IMR-90 (cell line): ENCODE data around the gene SF3A2. TPM values are rescaled to one million over a fixed set of nuclear protein-coding genes. Genes with fewer than 3 reads are reported as not detected.

Experiments used
- ATAC-seq: fragments of 200-7000 bp; cut with Tn5 transposase; 2 replicates; pipeline ENCODE4 v1.9.1; 2020; ENCODE audit warnings: low read depth, mild to moderate bottlenecking, moderate library complexity
- BruUV-seq: library from RNA; stranded (reverse); fragments of 400-500 nt; replicated peaks from 2 replicates; lab custom pipeline; 2021; lab: Mats Ljungman, UMichigan
- CTCF ChIA-PET: fragments of 300-600 bp; formaldehyde crosslinking; extraction: SDS; loops from one replicate; lab custom pipeline; 2021; ENCODE audit warnings: antibody characterized with exemption; lab: Yijun Ruan, JAX
- POLR2A ChIA-PET: fragments of 300-600 bp; sonication (Branson Sonifier 250); formaldehyde crosslinking; loops from one replicate; lab custom pipeline; 2022; ENCODE audit warnings: antibody characterized with exemption; ENCODE audit not compliant: unreplicated experiment; lab: Charles Lee
- DNase-seq: peaks from one replicate; pipeline ENCODE4 v3.0.0; 2013
- H2AFZ ChIP-seq: replicated peaks from 2 replicates; pipeline ENCODE3; 2013; ENCODE audit warnings: low read length, mild to moderate bottlenecking; ENCODE audit not compliant: poor library complexity
- H2AK5ac ChIP-seq: 2 replicates; pipeline ENCODE4 v1.6.1; 2013; ENCODE audit warnings: low read depth, low read length, inconsistent platforms
- H2AK9ac ChIP-seq: replicated peaks from 2 replicates; pipeline ENCODE3; 2013; ENCODE audit warnings: mild to moderate bottlenecking, low read depth, low read length, moderate library complexity; ENCODE audit not compliant: poor library complexity
- H2BK120ac ChIP-seq: 2 replicates; pipeline ENCODE4 v1.6.1; 2013; ENCODE audit warnings: low read depth, low read length, inconsistent platforms
- H2BK15ac ChIP-seq: 3 replicates; pipeline ENCODE4 v1.6.1; 2013; ENCODE audit warnings: low read depth, low read length, inconsistent platforms
- H2BK20ac ChIP-seq: 2 replicates; pipeline ENCODE4 v1.6.1; 2013; ENCODE audit warnings: low read depth, mild to moderate bottlenecking, inconsistent platforms, low read length, moderate library complexity
- H2BK5ac ChIP-seq: 2 replicates; pipeline ENCODE4 v1.6.1; 2013; ENCODE audit warnings: mild to moderate bottlenecking, low read depth, low read length, inconsistent platforms; ENCODE audit not compliant: poor library complexity, severe bottlenecking
- H3K14ac ChIP-seq: replicated peaks from 2 replicates; pipeline ENCODE4 v1.6.1; 2013; ENCODE audit warnings: low read depth, low read length, inconsistent platforms
- H3K18ac ChIP-seq: 2 replicates; pipeline ENCODE4 v1.6.1; 2013; ENCODE audit warnings: low read depth, low read length, control low read depth
- H3K23ac ChIP-seq: 2 replicates; pipeline ENCODE4 v1.6.1; 2013; ENCODE audit warnings: low read depth, low read length, inconsistent platforms
- H3K27ac ChIP-seq: 2 replicates; pipeline ENCODE4 v1.5.1; 2013; ENCODE audit warnings: mild to moderate bottlenecking, control low read depth, low read length; ENCODE audit not compliant: insufficient read depth
- H3K27me3 ChIP-seq: 2 replicates; pipeline ENCODE4 v1.6.1; 2013; ENCODE audit warnings: low read length; ENCODE audit not compliant: control insufficient read depth, insufficient read depth
- H3K36me3 ChIP-seq: 2 replicates; pipeline ENCODE4 v1.6.1; 2013; ENCODE audit warnings: low read length, mixed read lengths; ENCODE audit not compliant: control insufficient read depth, insufficient read depth
- H3K4ac ChIP-seq: 2 replicates; pipeline ENCODE4 v1.6.1; 2013; ENCODE audit warnings: low read depth, low read length, inconsistent platforms
- H3K4me1 ChIP-seq: 2 replicates; pipeline ENCODE4 v1.6.1; 2013; ENCODE audit warnings: low read length, mixed read lengths; ENCODE audit not compliant: control insufficient read depth, insufficient read depth
- H3K4me2 ChIP-seq: 2 replicates; pipeline ENCODE4 v1.6.1; 2013; ENCODE audit warnings: low read depth, mild to moderate bottlenecking, control low read depth, low read length, moderate library complexity
- H3K4me3 ChIP-seq: 2 replicates; pipeline ENCODE4 v1.5.1; 2013; ENCODE audit warnings: low read depth, mild to moderate bottlenecking, control low read depth, low read length, moderate library complexity; ENCODE audit not compliant: insufficient read depth
- H3K56ac ChIP-seq: 2 replicates; pipeline ENCODE4 v1.6.1; 2013; ENCODE audit warnings: low read length, inconsistent platforms; ENCODE audit not compliant: insufficient read depth; ENCODE audit errors: extremely low read depth
- H3K79me1 ChIP-seq, 2 experiments: 2 replicates each; pipeline ENCODE4 v1.6.1; 2013; ENCODE audit warnings: low read length in 2 of 2, inconsistent platforms in 1 of 2, low read depth in 1 of 2
- H3K9ac ChIP-seq: 2 replicates; pipeline ENCODE4 v1.6.1; 2013; ENCODE audit warnings: low read depth, low read length, control low read depth
- H3K9me1 ChIP-seq: 2 replicates; pipeline ENCODE4 v1.6.1; 2013; ENCODE audit warnings: low read length, inconsistent platforms; ENCODE audit not compliant: insufficient read depth
- H3K9me3 ChIP-seq: 2 replicates; pipeline ENCODE4 v1.6.1; 2013; ENCODE audit warnings: low read length; ENCODE audit not compliant: control insufficient read depth, insufficient read depth
- H4K20me1 ChIP-seq: 2 replicates; pipeline ENCODE4 v1.6.1; 2013; ENCODE audit warnings: low read length, inconsistent platforms; ENCODE audit not compliant: insufficient read depth
- H4K5ac ChIP-seq: 2 replicates; pipeline ENCODE4 v1.6.1; 2013; ENCODE audit warnings: mild to moderate bottlenecking, low read depth, low read length, control low read depth
- H4K8ac ChIP-seq, 2 experiments: 2 replicates each; pipeline ENCODE4 v1.6.1; 2013; ENCODE audit warnings: low read depth in 2 of 2, low read length in 2 of 2, control low read depth in 1 of 2, inconsistent platforms in 1 of 2
- H4K91ac ChIP-seq: 2 replicates; pipeline ENCODE4 v1.6.1; 2013; ENCODE audit warnings: low read depth, low read length, inconsistent platforms; ENCODE audit not compliant: insufficient read depth
- BHLHE40 ChIP-seq: fragments of 150-350 bp; IDR thresholded peaks from 2 replicates; pipeline ENCODE4 v1.6.1; 2016; ENCODE audit warnings: mild to moderate bottlenecking, low read depth, low read length
- CEBPB ChIP-seq: IDR thresholded peaks from 2 replicates; pipeline ENCODE4 v1.6.1; 2012; ENCODE audit warnings: low read depth, low read length, improper control_type of control experiment
- CHD1 ChIP-seq: IDR thresholded peaks from 2 replicates; pipeline ENCODE4 v1.6.1; 2012; ENCODE audit warnings: low read depth, low read length, improper control_type of control experiment
- CTCF ChIP-seq: conservative IDR thresholded peaks from 2 replicates; pipeline ENCODE4 v1.5.1; 2012; ENCODE audit warnings: mild to moderate bottlenecking, low read depth, low read length, improper control_type of control experiment
- FOS ChIP-seq: fragments of 150-350 bp; IDR thresholded peaks from 2 replicates; pipeline ENCODE4 v1.6.1; 2016; ENCODE audit warnings: low read depth, low read length
- MAFK ChIP-seq: IDR thresholded peaks from 2 replicates; pipeline ENCODE4 v1.6.1; 2012; ENCODE audit warnings: low read depth, low read length, improper control_type of control experiment
- MAZ ChIP-seq: IDR thresholded peaks from 2 replicates; pipeline ENCODE4 v1.6.1; 2012; ENCODE audit warnings: low read depth, mild to moderate bottlenecking, low read length, improper control_type of control experiment, moderate library complexity, borderline replicate concordance
- MXI1 ChIP-seq: IDR thresholded peaks from 2 replicates; pipeline ENCODE4 v1.6.1; 2012; ENCODE audit warnings: low read depth, mild to moderate bottlenecking, low read length, moderate library complexity, borderline replicate concordance
- NFE2L2 ChIP-seq: fragments of 150-350 bp; IDR thresholded peaks from 2 replicates; pipeline ENCODE4 v1.6.1; 2016; ENCODE audit warnings: low read depth, mild to moderate bottlenecking, low read length
- POLR2A ChIP-seq: IDR thresholded peaks from 2 replicates; pipeline ENCODE4 v1.6.1; 2012; ENCODE audit warnings: mild to moderate bottlenecking, low read depth, low read length
- RAD21 ChIP-seq: IDR thresholded peaks from 2 replicates; pipeline ENCODE4 v1.6.1; 2012; ENCODE audit warnings: low read length, improper control_type of control experiment
- RCOR1 ChIP-seq: IDR thresholded peaks from 2 replicates; pipeline ENCODE4 v1.6.1; 2012; ENCODE audit warnings: mild to moderate bottlenecking, low read length, improper control_type of control experiment; ENCODE audit not compliant: insufficient replicate concordance
- RFX5 ChIP-seq: IDR thresholded peaks from 2 replicates; pipeline ENCODE4 v1.8.0; 2012; ENCODE audit warnings: low read depth, mild to moderate bottlenecking, low read length, moderate library complexity
- SMC3 ChIP-seq: fragments of 150-350 bp; IDR thresholded peaks from 2 replicates; pipeline ENCODE4 v1.6.1; 2016; ENCODE audit warnings: low read depth, mild to moderate bottlenecking, antibody characterized with exemption, low read length, moderate library complexity
- USF2 ChIP-seq: fragments of 150-350 bp; IDR thresholded peaks from 2 replicates; pipeline ENCODE4 v1.6.1; 2017; ENCODE audit warnings: mild to moderate bottlenecking, antibody characterized with exemption, low read length, low read depth
- WGBS, 2 experiments: methylation state at CpG; one replicate each; pipeline versions ENCODE4 v1.1.5 to v1.1.7; 2013; ENCODE audit warnings: missing lambda C conversion rate in 2 of 2; ENCODE audit not compliant: insufficient read length in 1 of 2; ENCODE audit errors: extremely low coverage in 2 of 2; 5-methylcytosine and 5-hydroxymethylcytosine counted together
- dilution Hi-C: fragments of 300-500 bp; cut with HindIII; formaldehyde crosslinking; loops from one replicate; pipeline ENCODE4 v1.14.3; 2018; ENCODE audit warnings: low sequenced_read_pairs; ENCODE audit not compliant: unreplicated experiment
- in situ Hi-C: fragments of 300-500 bp; cut with MboI; formaldehyde crosslinking; loops from 3 replicates; pipeline ENCODE4 v1.14.3; 2019; ENCODE audit warnings: low sequenced_read_pairs, inconsistent platforms, mixed read lengths
- intact Hi-C: fragments of 100-400 bp; cut with micrococcal nuclease; formaldehyde crosslinking; loops from 2 replicates; pipeline ENCODE4 v1.10.0; 2022
- polyA plus RNA-seq, 3 experiments: library from polyadenylated mRNA; depleted of rRNA; stranded (reverse); fragments of >200 nt; gene quantifications; 2 replicates each; pipeline ENCODE4 v1.2.3, GENCODE V29; 2012; ENCODE audit warnings: low replicate concordance in 1 of 3
- total RNA-seq: library from RNA; depleted of rRNA; stranded (reverse); fragments of >200 nt; gene quantifications from 2 replicates; pipeline ENCODE4 v1.2.3, GENCODE V29; 2012

The SF3A2 gene
- total and polyA plus RNA-seq, 2 of the 4 experiments (the other 2 are of a cell fraction), result 4.8 to 34.5 TPM

GRCh38 chr19:2235381-2236063 lies 1.1 kb upstream of the SF3A2 start:
- Histone ChIP-seq H2BK5ac (peak overlapping the region; percentile 29), H3K79me1 (peaks cover 0 to 65% of the 10 kb centered on the region in 2 experiments; a peak in 3 of 4 replicates), H4K91ac (peak overlapping the region; percentile 34; the same call in 1 of the 2 replicates), H2BK15ac (no peak overlapping the region), H4K8ac (peak overlapping the region; percentile 55 to 60; a peak in 2 of 4 replicates), H3K36me3 (peaks cover 29% of the 10 kb centered on the region), H3K4me3 (peak overlapping the region; percentile 67), H2AK5ac (peak overlapping the region; percentile 59), H3K27ac (peak overlapping the region; percentile 73), H3K23ac (peak overlapping the region; percentile 87), H4K20me1 (peaks cover 45% of the 10 kb centered on the region), H3K4ac (peak overlapping the region; percentile 78), H3K9ac (peak overlapping the region; percentile 75), H2BK20ac (no peak overlapping the region), H3K18ac (no peak overlapping the region), H3K27me3 (no peaks in the 10 kb centered on the region), H2AFZ (peak overlapping the region; percentile 99), H2AK9ac (peak overlapping the region; percentile 90), H3K56ac (peak overlapping the region; percentile 50; the same call in 1 of the 2 replicates), H3K9me3 (no peaks in the 10 kb centered on the region), H2BK120ac (no peak overlapping the region), H3K14ac (peak overlapping the region; percentile 68), H3K4me2 (peak overlapping the region; percentile 96), H3K4me1 (peaks cover 16% of the 10 kb centered on the region), H4K5ac (no peak overlapping the region), H3K9me1 (peaks cover 10% of the 10 kb centered on the region)
- BruUV-seq, result no TSS peak
- 2% methylated on average over 25 of the region's 48 CpGs; no CpG with 5 or more reads in 1 of the 2 experiments for WGBS, 2 experiments
- POLR2A ChIA-PET, result no interaction called here
- CTCF ChIA-PET, result interaction anchor here (0.6 to 1.0 kb wide), 4 partner anchors 56 to 84 kb away, joined by 3 to 4 read pairs (median 4); partner anchors contain the start of gene AP3D1
- in situ Hi-C loops (no loop called here), intact Hi-C loops (loop anchor here (1.0 to 5.0 kb wide), 6 partner anchors 38 to 377 kb away; no protein-coding TSS in a partner anchor), dilution Hi-C loops (no loop called here)
- DNase-seq (no peak), ATAC-seq (peak; percentile 5)
- TF ChIP-seq FOS (no peak), RAD21 (no peak), CHD1 (no peak), CTCF (no peak), MAZ (no peak), CEBPB (no peak), POLR2A (no peak), USF2 (no peak), MXI1 (no peak; the same call in 1 of the 2 replicates), BHLHE40 (no peak), NFE2L2 (no peak), SMC3 (no peak), RCOR1 (no peak), MAFK (no peak), RFX5 (no peak)
